Keratinocyte (primary cell): ENCODE results near the gene STEAP2.

Experiments
- CTCF ChIP-seq, 3 experiments: IDR thresholded peaks in 1 of 3; conservative IDR thresholded peaks in 1 of 3; optimal IDR thresholded peaks in 1 of 3; 2 replicates in 2 of 3; 3 replicates in 1 of 3; pipeline versions ENCODE3 to v1.5.1; 2011; ENCODE audit warnings: low read length in 3 of 3, mild to moderate bottlenecking in 3 of 3, moderate library complexity in 2 of 3, control low read depth in 1 of 3, inconsistent platforms in 1 of 3; ENCODE audit not compliant: insufficient read depth in 2 of 3; ENCODE audit errors: extremely low read depth in 1 of 3
- EZH2 ChIP-seq: IDR thresholded peaks from one replicate; pipeline ENCODE4 v1.6.1; 2012; ENCODE audit warnings: inconsistent platforms, mild to moderate bottlenecking, low read length, moderate library complexity

DNA sequence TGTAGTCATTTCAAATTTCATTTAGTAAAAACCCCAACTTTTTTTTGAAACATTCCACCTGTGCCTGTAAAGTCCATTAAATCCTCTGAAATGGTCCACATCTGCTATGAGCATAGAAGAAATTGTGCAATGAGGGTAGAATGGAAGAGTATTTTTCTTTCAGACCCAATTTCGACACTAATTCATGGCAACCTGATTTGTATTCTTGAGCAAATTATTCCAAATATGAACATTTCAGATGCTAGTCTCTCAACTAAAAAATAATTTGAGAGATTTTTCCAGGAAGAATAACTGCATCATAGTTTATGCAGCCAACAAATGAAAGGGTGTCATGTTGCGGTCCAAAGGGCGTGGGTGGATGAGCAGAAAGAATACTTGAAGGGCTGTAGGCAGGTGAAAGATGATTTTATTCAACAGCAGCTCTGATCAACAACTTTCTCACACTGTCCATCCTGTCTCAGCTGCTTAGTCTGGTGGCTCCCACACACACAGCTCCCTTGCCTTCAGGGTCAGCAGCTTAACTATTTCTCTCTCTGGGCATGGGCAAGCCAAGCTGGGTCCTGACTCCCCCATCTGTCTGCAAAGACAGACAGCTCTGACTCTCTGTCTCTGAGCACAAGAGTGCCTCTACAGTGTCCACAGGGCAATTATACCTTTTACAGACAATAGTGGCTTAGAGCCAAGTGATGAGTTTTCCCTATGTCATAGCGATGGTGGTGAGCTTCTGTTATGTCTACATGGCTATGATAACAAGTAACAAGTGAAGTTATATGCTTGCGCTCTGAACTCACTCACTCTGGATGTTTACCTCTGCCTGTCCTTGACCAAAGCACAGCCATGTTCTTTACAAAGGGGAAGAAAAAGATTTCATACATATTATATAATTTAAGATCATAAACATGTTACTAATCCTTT, 11.5 kb downstream of the STEAP2 start:
- TF ChIP-seq CTCF (optimal IDR thresholded peaks at IDR 0.05 in 1 of 3, IDR thresholded peaks at IDR 0.05 in 1 of 3, conservative IDR thresholded peaks at IDR 0.05 in 1 of 3; ENCODE audit: extremely low read depth in 1 of 3, insufficient read depth in 2 of 3, low read length in 3 of 3) (no peak), EZH2 (no peak)
